ENCODE results near the gene NOC2L. TPM values are rescaled to one million over a fixed set of nuclear protein-coding genes. Genes with fewer than 3 reads are reported as not detected.

NOC2L gene
- total RNA-seq, 3 donors from 2014 or later = 36.2 to 38.7 (median 38.2) TPM

DNA sequence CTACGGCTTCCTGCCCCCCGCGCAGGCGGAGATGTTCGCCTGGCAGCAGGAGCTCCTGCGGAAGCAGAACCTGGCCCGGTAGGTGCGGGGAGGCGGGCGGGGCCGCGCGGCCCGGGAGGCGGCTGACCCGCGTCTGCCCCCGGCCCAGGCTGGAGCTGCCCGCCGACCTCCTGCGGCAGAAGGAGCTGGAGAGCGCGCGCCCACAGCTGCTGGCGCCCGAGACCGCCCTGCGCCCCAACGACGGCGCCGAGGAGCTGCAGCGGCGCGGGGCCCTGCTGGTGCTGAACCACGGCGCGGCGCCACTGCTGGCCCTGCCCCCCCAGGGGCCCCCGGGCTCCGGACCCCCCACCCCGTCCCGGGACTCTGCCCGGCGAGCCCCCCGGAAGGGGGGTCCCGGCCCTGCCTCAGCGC, 16.6 kb downstream of the NOC2L start:
- peak overlapping the region; percentile 14 to 70 (median 43) for H3K4me3 ChIP-seq
- intact Hi-C loops (cut with DNase I; ENCODE audit: low total_unique reads) = no loop called here
- H3K4me1 ChIP-seq = peaks cover 20 to 27% of the 10 kb centered on the region in 2 donors
- DNase-seq (ENCODE audit: low spot score in 2 of 2) = no peak
- H3K36me3 ChIP-seq = peaks cover 1% of the 10 kb centered on the region
- H3K27me3 ChIP-seq = peaks cover 13 to 47% of the 10 kb centered on the region in 2 donors
- H3K27ac ChIP-seq = peak overlapping the region in 1 of 2 donors; percentile 61
- no peak for TF ChIP-seq POLR2A (IDR thresholded peaks at IDR 0.05)
- TF ChIP-seq, protein P1, sequence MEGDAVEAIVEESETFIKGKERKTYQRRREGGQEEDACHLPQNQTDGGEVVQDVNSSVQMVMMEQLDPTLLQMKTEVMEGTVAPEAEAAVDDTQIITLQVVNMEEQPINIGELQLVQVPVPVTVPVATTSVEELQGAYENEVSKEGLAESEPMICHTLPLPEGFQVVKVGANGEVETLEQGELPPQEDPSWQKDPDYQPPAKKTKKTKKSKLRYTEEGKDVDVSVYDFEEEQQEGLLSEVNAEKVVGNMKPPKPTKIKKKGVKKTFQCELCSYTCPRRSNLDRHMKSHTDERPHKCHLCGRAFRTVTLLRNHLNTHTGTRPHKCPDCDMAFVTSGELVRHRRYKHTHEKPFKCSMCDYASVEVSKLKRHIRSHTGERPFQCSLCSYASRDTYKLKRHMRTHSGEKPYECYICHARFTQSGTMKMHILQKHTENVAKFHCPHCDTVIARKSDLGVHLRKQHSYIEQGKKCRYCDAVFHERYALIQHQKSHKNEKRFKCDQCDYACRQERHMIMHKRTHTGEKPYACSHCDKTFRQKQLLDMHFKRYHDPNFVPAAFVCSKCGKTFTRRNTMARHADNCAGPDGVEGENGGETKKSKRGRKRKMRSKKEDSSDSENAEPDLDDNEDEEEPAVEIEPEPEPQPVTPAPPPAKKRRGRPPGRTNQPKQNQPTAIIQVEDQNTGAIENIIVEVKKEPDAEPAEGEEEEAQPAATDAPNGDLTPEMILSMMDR (IDR thresholded peaks at IDR 0.05) = no peak
- TF ChIP-seq POLR2AphosphoS5 (IDR thresholded peaks at IDR 0.05) = no peak
- no peaks in the 10 kb centered on the region for H3K9me3 ChIP-seq

DNA sequence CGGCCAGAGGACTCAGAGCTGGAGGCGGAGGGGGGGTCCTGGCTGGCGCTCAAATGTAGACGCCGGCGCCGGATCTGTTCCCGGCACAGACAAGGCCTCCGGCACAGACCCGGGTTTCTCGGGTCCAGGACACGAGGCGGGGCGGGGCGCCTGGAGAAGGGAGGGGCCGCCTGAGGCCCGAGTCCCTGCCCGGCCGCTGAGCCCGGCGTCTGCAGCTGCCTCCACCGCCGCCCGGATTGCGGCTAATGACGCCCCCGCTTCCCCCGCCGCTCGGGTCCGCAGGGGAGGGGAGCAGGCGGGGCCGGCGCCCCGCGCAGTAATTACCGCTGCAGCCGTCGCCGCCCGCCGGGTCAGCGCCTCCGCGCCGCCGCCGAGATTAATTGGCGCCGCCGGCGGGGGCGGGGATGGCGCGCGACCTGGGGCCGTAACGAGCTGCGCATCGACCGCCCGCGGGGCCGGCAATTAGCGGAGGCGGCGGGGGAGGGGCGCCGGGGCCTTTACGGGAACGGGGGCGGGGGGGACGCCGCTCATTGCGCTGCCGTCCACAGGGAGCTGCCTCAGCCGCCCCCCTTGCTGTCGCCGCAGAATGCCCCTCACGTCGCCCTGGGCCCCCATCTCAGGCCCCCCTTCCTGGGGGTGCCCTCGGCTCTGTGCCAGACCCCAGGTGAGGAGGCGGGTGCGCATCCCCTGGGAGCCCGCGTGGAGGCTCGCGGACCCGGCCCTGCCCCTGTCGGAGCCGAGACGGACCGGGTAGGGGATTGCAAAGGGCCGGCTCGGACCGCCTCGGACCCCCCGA, 17.3 kb downstream of the NOC2L start:
- Histone ChIP-seq H3K9me3 (no peaks in the 10 kb centered on the region), H3K27ac (peak overlapping the region in 1 of 2 donors; percentile 61), H3K27me3 (peaks cover 13 to 53% of the 10 kb centered on the region in 2 donors), H3K4me1 (peaks cover 20 to 27% of the 10 kb centered on the region in 2 donors), H3K36me3 (no peaks in the 10 kb centered on the region), H3K4me3 (peak overlapping the region; percentile 14 to 70 (median 43))
- intact Hi-C loops (cut with DNase I; ENCODE audit: low total_unique reads) = no loop called here
- TF ChIP-seq, protein P1 (IDR thresholded peaks at IDR 0.05) = no peak
- TF ChIP-seq POLR2A (IDR thresholded peaks at IDR 0.05) (no peak), POLR2AphosphoS5 (IDR thresholded peaks at IDR 0.05) (no peak)
- DNase-seq (ENCODE audit: low spot score in 2 of 2) = peak in 1 of 2 donors; percentile 71

DNA sequence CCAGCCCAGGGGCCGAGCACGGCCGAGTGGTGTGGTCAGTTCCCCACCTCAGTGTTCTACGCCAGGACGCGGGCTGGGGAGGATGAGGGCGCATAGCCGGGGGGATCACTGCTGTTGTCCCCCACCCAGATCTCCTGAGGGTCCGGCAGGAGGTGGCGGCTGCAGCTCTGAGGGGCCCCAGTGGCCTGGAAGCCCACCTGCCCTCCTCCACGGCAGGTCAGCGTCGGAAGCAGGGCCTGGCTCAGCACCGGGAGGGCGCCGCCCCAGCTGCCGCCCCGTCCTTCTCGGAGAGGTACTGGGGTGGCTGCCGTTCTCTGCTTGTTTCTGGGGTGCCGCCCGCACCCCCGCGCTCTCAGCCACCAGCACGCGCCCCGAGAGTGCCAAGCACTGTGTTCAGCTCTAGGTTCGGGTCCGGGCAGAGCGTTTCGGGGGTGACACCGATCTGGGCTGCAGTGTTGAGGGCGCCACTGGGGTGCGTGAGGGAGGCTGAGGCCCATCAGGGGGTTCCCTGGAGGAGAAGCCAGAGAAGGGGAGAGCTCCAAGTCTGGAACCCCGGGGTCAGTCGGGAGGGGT, 18.0 kb downstream of the NOC2L start:
- Histone ChIP-seq H3K27me3 (peaks cover 18 to 60% of the 10 kb centered on the region in 2 donors), H3K27ac (peak overlapping the region in 1 of 2 donors; percentile 41), H3K9me3 (no peaks in the 10 kb centered on the region), H3K36me3 (no peaks in the 10 kb centered on the region), H3K4me3 (peak overlapping the region; percentile 22 to 70 (median 43)), H3K4me1 (peaks cover 20 to 27% of the 10 kb centered on the region in 2 donors)
- TF ChIP-seq, protein P1 (IDR thresholded peaks at IDR 0.05) = no peak
- TF ChIP-seq POLR2AphosphoS5 (IDR thresholded peaks at IDR 0.05) (no peak), POLR2A (IDR thresholded peaks at IDR 0.05) (no peak)
- intact Hi-C loops (cut with DNase I; ENCODE audit: low total_unique reads) = no loop called here
- DNase-seq (ENCODE audit: low spot score in 2 of 2) = no peak

DNA sequence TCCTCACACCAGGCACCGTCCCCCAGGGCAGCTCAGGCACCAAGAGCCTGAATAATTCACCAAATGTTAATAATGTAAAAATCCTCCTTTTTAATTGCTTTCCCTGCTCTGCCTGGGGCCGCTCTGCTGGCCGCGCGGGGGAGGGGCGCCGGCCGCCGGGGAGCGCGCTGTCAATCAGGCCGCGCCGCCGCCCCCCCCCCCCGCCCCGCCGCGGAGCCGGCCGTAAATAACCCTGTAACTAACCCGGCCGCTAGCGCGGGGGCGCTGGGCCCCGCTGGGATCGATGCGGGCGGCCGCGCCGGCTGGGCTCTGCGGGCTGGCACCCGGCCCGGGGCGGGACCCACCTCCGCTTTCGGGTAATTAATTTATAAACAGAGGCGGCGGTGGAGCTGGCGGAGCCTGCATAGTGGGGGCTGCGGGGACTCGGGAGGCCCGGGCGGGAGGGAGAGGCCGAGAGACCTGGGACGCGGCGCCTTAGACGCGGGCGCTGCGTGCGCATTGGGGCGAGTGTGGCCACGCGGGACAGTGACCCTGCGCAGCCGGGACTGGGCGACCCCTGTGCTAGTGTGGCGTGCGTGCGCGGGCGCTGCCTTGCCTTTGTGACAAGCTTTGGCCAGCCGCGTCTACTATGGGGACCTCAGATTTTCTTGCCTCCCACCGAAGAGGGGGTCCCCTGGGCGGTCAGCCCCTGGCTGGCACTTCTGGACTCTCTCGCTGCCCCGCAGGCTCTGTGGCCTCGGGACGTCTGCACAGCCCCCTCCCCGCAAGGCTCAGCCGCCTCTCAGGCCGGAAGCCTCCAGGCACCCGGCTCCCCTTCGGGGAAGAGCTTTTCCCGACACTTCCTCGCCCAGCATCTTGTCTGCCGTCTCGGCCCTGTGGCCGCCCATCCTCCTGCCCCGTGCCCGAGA, 18.7 kb downstream of the NOC2L start:
- H3K9me3 ChIP-seq = no peaks in the 10 kb centered on the region
- TF ChIP-seq POLR2AphosphoS5 (IDR thresholded peaks at IDR 0.05) = no peak
- TF ChIP-seq POLR2A (IDR thresholded peaks at IDR 0.05) = no peak
- TF ChIP-seq, protein P1 (IDR thresholded peaks at IDR 0.05) = no peak
- peaks cover 18 to 67% of the 10 kb centered on the region in 2 donors for H3K27me3 ChIP-seq
- peak overlapping the region in 1 of 2 donors; percentile 41 for H3K27ac ChIP-seq
- H3K4me1 ChIP-seq = peaks cover 25 to 34% of the 10 kb centered on the region in 2 donors
- intact Hi-C loops (cut with DNase I; ENCODE audit: low total_unique reads) = no loop called here
- DNase-seq (ENCODE audit: low spot score in 2 of 2) = no peak
- H3K4me3 ChIP-seq = peak overlapping the region; percentile 22 to 70 (median 43)
- H3K36me3 ChIP-seq = no peaks in the 10 kb centered on the region

Data from breast epithelium (tissue), 4 donors.